ENCODE measurements around the gene HERC6.

- TF ChIP-seq CTCF (IDR thresholded peaks at IDR 0.05) (no peak), POLR2A (IDR thresholded peaks at IDR 0.05) (no peak)
Observed at GRCh38 chr4:88341227-88342192, 37.1 kb upstream of the HERC6 start.
